D721Med (cell line): Measurements from ENCODE around the gene TPPP3.
"Not testable (repeated sequence)": the region's sequence is repeated elsewhere in the genome, so short reads cannot be mapped to it uniquely, and the experiment has no call there.

Experiments used
- DNase-seq: peaks from one replicate; pipeline ENCODE4 v3.0.0; 2011; ENCODE audit warnings: low spot score; ENCODE audit not compliant: insufficient read length
- FAIRE-seq: peaks from 2 replicates; lab custom pipeline; 2011; peaks lifted over from hg19 to GRCh38; lab: Jason Lieb, UNC
- TF ChIP-seq, protein P1 (sequence below): IDR thresholded peaks from 2 replicates; pipeline ENCODE4 v1.5.1; 2012; ENCODE audit warnings: mild to moderate bottlenecking, control low read depth; ENCODE audit not compliant: insufficient read depth; ENCODE audit errors: missing control alignments

The TPPP3 gene

DNA sequence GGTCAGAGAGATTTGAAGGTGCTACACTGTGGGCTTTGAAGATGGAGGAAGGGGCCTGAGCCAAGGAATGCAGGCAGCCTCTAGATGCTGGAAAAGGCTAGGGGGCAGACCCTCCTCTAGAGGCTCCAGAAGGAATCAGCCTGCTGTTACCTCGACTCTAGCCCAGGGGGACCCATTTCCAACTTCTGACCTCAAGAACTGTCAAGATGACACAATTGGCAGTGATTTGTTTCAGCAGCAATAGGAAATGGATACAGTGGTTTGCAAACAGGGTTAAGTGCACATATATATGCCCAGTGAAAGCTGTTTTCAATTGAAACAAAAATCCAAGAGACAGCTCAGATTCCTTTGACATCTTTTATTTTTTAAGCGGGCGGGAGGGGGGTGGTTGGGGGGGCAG, 26.6 kb upstream of the TPPP3 start:
- no peak for DNase-seq
- TF ChIP-seq, protein P1, sequence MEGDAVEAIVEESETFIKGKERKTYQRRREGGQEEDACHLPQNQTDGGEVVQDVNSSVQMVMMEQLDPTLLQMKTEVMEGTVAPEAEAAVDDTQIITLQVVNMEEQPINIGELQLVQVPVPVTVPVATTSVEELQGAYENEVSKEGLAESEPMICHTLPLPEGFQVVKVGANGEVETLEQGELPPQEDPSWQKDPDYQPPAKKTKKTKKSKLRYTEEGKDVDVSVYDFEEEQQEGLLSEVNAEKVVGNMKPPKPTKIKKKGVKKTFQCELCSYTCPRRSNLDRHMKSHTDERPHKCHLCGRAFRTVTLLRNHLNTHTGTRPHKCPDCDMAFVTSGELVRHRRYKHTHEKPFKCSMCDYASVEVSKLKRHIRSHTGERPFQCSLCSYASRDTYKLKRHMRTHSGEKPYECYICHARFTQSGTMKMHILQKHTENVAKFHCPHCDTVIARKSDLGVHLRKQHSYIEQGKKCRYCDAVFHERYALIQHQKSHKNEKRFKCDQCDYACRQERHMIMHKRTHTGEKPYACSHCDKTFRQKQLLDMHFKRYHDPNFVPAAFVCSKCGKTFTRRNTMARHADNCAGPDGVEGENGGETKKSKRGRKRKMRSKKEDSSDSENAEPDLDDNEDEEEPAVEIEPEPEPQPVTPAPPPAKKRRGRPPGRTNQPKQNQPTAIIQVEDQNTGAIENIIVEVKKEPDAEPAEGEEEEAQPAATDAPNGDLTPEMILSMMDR = no peak
- FAIRE-seq = no peak

DNA sequence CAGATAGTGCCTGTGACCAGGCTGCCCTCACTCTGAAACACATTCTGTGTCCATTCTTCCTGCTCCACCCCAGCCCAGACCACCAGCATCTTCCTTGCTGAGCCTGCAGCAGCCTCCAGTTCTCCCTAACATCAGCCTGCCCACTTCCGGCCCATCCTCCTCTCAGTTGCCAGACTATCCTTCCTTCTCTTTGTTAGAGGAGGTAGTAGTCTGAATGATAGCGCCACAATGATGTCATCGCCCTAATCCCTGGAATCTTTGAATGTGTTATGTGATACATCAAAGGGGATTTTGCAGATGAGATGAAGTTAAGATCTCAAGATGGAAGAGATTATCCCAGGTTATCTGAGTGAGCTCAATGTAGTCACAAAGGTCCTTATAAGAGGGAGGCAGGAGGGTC, 26.2 kb upstream of the TPPP3 start:
- TF ChIP-seq, protein P1 = no peak
- DNase-seq = no peak
- no peak for FAIRE-seq

DNA sequence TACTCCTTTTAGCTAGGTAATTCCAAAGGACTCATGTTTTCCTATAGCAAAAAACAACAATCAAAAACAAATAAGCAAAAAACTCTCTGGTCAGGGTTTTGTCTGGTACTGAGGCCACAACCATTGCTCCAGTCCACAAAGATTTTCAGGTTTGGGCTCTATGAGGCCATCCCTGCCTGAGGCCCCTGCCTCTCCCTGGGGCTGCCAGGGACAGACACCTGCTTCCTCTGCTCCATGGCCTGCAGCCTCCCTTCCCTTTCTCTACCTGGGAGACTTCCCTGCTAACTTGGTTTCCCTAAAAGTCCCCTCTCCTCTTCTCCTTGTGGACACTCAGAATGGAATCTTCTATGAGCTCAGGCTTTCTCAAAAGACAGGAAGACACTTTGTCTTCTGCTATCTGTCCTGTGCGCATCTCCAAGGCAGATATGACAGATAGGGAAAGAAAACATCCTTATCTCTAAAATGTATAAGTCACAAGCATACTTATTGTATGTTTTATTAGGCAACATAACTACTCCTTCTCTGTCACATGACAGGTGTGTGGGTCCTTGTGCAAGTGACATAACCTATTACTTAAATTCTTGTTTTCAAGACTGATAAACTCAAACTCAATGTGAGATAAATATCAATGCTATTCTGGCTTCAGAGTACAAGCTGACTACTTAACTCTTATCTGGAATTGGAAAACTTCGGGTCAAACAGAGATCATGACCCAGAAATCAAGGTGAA, 24.2 kb upstream of the TPPP3 start:
- no peak for FAIRE-seq
- TF ChIP-seq, protein P1 = no peak
- no peak for DNase-seq

DNA sequence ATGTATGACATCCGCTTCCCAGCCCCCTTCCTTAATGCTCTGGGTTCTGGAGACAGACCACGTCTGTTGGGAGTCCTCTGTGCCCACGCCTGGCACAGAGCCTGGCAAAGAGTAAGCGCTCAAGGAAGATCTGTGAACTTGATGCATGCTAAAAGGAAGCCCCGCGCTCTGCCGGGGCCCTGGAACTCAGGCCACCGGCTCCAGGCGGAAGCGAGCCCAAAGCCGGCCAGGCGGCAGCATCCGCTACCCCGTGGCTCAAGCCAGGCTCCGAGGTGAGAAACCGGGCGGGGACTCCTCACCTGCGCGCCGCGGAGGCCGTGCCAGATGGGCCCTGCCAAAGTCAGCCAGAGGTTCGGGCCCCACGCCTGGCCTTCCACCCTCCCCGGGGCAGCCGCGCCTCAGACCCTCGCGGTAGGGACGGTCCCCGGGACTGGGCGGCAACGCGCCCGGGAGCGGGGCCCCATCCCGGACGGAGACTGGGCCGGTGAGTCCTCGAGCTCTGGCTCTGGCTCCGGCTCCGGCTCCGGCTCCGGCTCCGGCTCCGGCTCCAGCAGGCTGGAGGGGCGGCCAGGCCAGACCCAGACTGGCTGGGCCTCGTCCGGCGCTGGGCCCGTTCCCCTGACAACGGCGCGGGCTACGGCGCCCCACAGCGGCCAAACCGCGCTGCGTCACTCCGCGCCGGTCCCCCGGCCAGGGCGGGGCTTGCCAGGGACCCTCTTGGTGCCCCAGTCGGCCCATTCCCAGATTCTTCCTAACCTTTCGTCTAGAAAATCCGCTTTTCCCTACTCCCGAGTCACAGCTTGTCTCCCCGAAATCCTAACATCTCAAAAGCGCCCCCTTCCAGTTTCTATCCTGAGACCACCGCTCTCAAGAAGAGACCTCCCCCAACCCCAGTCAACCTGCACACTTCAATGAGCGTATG, 22.8 kb upstream of the TPPP3 start, which contains the start of gene ZDHHC1:
TSS of gene ZDHHC1 (minus strand) at position 606 of the 922 bp plus-strand sequence. CDS start 8,702 bp downstream, outside the sequence.
- FAIRE-seq = no peak
- TF ChIP-seq, protein P1 = peak; percentile 59
- peak; percentile 67 for DNase-seq

DNA sequence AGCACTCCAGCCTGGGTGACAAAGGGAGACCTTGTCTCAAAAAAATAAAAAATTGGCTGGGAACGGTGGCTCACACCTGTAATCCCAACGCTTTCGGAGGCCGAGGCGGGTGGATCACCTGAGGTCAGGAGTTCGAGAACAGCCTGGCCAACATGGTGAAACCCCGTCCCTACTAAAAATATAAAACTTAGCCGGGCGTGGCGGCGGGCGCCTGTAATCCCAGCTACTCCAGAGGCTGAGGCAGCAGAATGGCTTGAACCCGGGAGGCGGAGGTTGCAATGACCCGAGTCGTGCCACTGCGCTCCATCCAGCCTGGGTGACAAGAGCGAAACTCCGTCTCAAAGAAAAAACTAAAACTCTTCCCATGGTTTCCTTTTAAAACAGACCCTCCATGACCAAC, 22.1 kb upstream of the TPPP3 start:
- not testable (repeated sequence) for FAIRE-seq

DNA sequence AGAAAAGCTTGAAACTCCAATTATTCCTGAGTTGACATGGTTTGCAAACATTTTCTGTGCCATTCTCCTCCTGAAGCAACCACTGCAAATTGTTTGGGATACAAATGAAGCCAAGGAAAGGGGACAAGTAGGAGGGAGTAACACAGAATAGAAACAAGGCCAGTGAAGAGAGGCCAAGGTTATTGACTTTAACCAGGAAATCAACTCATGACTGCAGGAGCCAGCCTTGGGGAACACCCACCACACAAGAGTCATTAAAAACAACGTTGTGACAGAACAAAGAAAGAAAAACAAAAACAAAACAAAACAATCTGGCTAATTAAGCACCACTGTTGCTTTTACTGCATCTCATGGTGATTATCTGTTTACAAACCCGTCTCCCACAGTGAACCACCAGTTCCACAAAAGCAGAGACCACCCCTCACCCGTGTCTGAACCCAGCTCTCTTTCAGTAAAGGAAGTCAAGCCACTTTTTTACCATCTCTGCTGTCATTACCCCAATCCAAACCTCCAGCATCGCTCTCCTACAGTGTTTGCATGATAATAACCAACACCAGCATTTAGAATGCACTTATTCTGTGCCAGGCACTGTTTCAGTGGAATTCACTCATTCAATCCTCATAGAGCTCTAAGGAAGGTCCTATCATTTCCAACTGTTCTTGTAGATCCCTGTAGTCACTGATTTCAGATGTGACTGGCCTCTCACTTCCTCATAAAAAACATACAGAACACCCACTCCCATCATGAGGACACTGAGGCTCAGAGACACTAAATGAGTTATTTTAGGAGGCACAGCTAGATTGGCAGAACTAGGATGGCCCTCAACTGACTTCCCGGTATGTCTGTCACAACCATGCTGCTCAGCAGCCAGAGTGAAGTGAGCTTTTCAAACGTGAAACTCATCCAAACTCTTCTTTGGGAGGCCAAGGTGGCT, 20.9 kb upstream of the TPPP3 start:
- no peak for DNase-seq
- FAIRE-seq = no peak

More for the DNA sequence above, 22.1 kb upstream of the TPPP3 start:
- DNase-seq = not testable (repeated sequence)

More for the DNA sequence above, 20.9 kb upstream of the TPPP3 start:
- TF ChIP-seq, protein P1 = no peak
